ENCODE results near the gene CASP6.
"Not testable (repeated sequence)": the region's sequence is repeated elsewhere in the genome, so short reads cannot be mapped to it uniquely, and the experiment has no call there.

Gene CASP6

GRCh38 chr4:109718759-109719158 is 15.5 kb upstream of the CASP6 start:
- no peak for DNase-seq

GRCh38 chr4:109713500-109713899 is 10.3 kb upstream of the CASP6 start:
- DNase-seq = no peak

- no peak for DNase-seq
These were observed 5.7 kb upstream of the CASP6 start for GRCh38 chr4:109708990-109709389.

GRCh38 chr4:109708435-109708834 is 5.2 kb upstream of the CASP6 start:
- DNase-seq = no peak

- no peak for DNase-seq
These were observed 568 bp upstream of the CASP6 start for GRCh38 chr4:109703664-109704361.

DNA sequence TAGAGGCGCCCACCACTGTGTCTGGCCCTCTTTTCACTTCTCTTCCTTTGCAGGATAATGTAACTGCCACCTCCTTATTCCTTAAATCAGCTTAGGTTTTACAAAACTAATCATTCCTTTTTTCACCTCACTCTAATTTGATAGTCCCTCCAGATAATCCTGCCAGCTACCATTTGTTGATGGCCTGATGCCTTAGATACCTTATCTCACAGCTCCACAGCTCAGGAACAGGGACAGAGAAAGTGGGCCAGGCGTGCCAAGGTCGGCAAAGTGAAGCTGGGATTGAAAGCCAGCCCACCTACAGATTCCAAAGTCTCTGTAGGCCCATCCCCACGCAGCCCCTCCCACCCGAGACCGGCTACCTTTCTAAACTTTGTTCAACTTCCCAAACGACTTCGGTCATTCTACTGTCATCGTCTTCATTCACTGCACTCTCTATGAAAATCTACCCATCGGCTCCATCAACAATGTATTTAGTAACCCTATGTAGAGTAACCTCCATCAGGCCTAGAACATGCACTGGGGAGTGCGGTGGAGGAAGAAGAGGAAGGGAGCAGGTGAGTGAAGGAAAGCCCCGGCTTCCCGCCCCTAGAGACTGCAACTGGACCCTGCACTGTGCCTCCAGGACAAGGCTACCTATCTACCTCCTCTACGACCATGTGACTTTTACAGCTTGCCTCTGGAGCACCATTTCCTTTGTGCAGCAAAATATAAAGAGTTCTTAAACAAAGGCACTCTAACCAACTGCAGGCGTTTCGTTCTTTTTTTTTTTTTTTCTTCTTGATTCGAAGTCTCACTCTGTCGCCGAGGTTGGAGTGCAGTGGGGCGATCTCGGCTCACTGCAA is 1.5 kb downstream of the CASP6 start:
- no peak for DNase-seq

GRCh38 chr4:109699553-109700225 is 3.6 kb downstream of the CASP6 start:
- no peak for DNase-seq

- DNase-seq = no peak
These were observed 4.6 kb downstream of the CASP6 start for GRCh38 chr4:109698656-109699055.

DNA sequence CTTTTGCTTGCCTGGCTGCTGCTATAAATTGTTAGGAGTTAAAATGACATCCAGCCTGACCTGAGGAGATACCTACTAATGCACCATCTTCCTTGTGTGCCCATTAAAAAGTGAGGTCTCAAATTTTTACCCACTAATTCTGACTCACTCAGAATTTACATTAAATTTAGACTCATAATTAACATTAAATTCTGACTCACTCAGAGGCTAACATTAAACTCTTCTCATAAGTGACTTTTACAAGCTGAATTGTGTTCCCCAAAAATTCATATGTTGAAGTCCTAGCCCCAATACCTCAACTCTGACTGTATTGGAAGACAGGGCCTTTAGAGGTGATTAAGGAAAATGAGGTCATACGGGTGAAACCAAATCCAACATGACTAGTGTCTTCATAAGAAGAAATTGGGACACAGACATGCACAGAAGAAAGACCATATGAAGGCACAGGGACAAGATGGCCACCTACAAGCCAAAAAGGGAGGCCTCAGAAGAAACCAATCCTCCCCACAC is 11.8 kb downstream of the CASP6 start:
- no peak for DNase-seq

- no peak for DNase-seq
These were observed 12.4 kb downstream of the CASP6 start for GRCh38 chr4:109690690-109691410.

GRCh38 chr4:109684727-109685126 is 18.5 kb downstream of the CASP6 start:
- DNase-seq = no peak

- DNase-seq = no peak
These were observed 19.5 kb downstream of the CASP6 start for GRCh38 chr4:109683621-109684253.

GRCh38 chr4:109682875-109683274 is 20.4 kb downstream of the CASP6 start:
- no peak for DNase-seq

DNA sequence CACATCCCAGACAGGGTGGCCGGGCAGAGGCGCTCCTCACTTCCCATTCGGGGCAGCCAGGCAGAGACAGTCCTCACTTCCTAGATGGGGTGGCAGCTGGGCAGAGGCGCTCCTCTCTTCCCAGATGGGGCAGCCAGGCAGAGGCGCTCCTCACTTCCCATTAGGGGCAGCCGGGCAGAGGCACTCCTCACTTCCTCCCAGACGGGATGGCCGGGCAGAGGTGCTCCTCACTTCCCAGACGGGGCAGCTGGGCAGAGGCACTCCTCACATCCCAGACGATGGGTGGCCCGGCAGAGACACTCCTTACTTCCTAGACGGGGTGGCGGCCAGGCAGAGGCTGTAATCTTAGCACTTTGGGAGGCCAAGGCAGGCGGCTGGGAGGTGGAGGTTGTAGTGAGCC is 24.3 kb downstream of the CASP6 start:
- DNase-seq = not testable (repeated sequence)

DNA sequence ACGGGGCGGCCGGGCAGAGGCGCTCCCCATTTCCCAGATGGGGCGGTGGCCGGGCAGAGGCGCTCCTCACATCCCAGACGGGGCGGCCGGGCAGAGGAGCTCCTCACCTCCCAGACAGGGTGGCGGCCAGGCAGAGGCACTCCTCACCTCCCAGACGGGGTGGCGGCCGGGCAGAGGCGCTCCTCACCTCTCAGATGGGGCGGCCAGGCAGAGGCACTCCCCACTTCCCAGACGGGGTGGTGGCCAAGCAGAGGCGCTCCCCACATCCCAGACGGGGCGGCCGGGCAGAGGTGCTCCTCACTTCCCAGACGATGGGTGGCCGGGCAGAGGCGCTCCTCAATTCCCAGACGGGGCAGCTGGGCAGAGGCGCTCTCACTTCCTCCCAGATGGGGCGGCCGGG is 24.8 kb downstream of the CASP6 start:
- DNase-seq = not testable (repeated sequence)

GRCh38 chr4:109676886-109677285 is 26.4 kb downstream of the CASP6 start:
- DNase-seq = no peak

- DNase-seq = no peak
These were observed 27.4 kb downstream of the CASP6 start for GRCh38 chr4:109675843-109676242.

DNA sequence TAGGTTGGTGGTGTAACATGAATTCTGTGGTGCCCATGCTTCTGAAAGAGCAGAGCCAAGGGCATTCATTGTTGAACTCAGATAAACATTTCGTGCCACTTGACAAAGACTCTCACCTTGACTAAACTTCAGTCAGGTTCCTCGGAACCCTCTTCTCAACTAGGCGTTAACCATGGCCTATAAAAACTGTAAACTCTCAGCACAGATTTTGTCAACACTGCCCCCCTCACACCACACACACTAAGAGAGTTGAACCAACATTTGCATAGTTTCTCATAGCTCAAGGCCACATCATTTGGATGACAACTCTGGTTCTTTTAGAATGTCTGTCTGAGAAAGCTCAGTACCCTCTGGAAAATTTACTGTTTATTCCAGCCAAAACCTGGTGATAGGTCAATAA is 28.1 kb downstream of the CASP6 start:
- no peak for DNase-seq

GRCh38 chr4:109673303-109673702 is 29.9 kb downstream of the CASP6 start:
- no peak for DNase-seq

GRCh38 chr4:109672169-109672930 is 30.9 kb downstream of the CASP6 start:
- DNase-seq = no peak

- no peak for DNase-seq
These were observed 31.9 kb downstream of the CASP6 start for GRCh38 chr4:109671350-109671749.
